ENCODE data around the gene SNCA. TPM values are rescaled to one million over a fixed set of nuclear protein-coding genes. Genes with fewer than 3 reads are reported as not detected.

Gene SNCA
- total RNA-seq, 2 donors from 2014 or later = 5.6 to 8.7 TPM

- intact Hi-C loops (cut with DNase I) = no loop called here
- 48% methylated on average over 2 of the region's 2 CpGs for WGBS
- Histone ChIP-seq H3K4me1 (replicated peaks) (no peaks in the 10 kb centered on the region), H3K36me3 (no peaks in the 10 kb centered on the region), H3K9me3 (no peaks in the 10 kb centered on the region), H3K27me3 (replicated peaks; ENCODE audit: insufficient read depth) (no peaks in the 10 kb centered on the region), H3K4me3 (no peak overlapping the region), H3K27ac (no peak overlapping the region)
- no peak for DNase-seq (ENCODE audit: low spot score)
- no peak for TF ChIP-seq CTCF (IDR thresholded peaks at IDR 0.05)
- TF ChIP-seq POLR2A (IDR thresholded peaks at IDR 0.05) = no peak
- TF ChIP-seq POLR2AphosphoS5 (IDR thresholded peaks at IDR 0.05) = no peak
Observed at GRCh38 chr4:89805297-89805696, 31.7 kb downstream of the SNCA start.

- Histone ChIP-seq H3K27ac (no peak overlapping the region), H3K36me3 (no peaks in the 10 kb centered on the region), H3K27me3 (replicated peaks; ENCODE audit: insufficient read depth) (no peaks in the 10 kb centered on the region), H3K9me3 (no peaks in the 10 kb centered on the region), H3K4me1 (replicated peaks) (no peaks in the 10 kb centered on the region), H3K4me3 (no peak overlapping the region)
- DNase-seq (ENCODE audit: low spot score) = no peak
- 71% methylated on average over 4 of the region's 4 CpGs for WGBS
- TF ChIP-seq POLR2AphosphoS5 (IDR thresholded peaks at IDR 0.05) = peak; percentile 5
- peak in 2 of 4 experiments; percentile 9 to 32 for TF ChIP-seq CTCF (IDR thresholded peaks at IDR 0.05)
- TF ChIP-seq POLR2A (IDR thresholded peaks at IDR 0.05) = no peak
- intact Hi-C loops (cut with DNase I) = no loop called here
Observed at GRCh38 chr4:89803915-89804314, 33.0 kb downstream of the SNCA start.

GRCh38 chr4:89803036-89803435 lies 33.9 kb downstream of the SNCA start:
- Histone ChIP-seq H3K27me3 (replicated peaks; ENCODE audit: insufficient read depth) (no peaks in the 10 kb centered on the region), H3K4me3 (no peak overlapping the region), H3K4me1 (replicated peaks) (no peaks in the 10 kb centered on the region), H3K27ac (no peak overlapping the region), H3K36me3 (no peaks in the 10 kb centered on the region), H3K9me3 (no peaks in the 10 kb centered on the region)
- TF ChIP-seq POLR2A (IDR thresholded peaks at IDR 0.05) (no peak), CTCF (IDR thresholded peaks at IDR 0.05) (no peak), POLR2AphosphoS5 (IDR thresholded peaks at IDR 0.05) (no peak)
- WGBS = 97% methylated on average over 1 of the region's 1 CpG
- intact Hi-C loops (cut with DNase I) = no loop called here
- DNase-seq (ENCODE audit: low spot score) = no peak

GRCh38 chr4:89800527-89801103 lies 36.3 kb downstream of the SNCA start:
- Histone ChIP-seq H3K9me3 (no peaks in the 10 kb centered on the region), H3K4me1 (replicated peaks) (no peaks in the 10 kb centered on the region), H3K36me3 (no peaks in the 10 kb centered on the region), H3K27ac (no peak overlapping the region), H3K27me3 (replicated peaks; ENCODE audit: insufficient read depth) (no peaks in the 10 kb centered on the region), H3K4me3 (no peak overlapping the region)
- intact Hi-C loops (cut with DNase I) = no loop called here
- no peak for DNase-seq (ENCODE audit: low spot score)
- WGBS = 66% methylated on average over 3 of the region's 3 CpGs
- no peak for TF ChIP-seq POLR2AphosphoS5 (IDR thresholded peaks at IDR 0.05)
- no peak for TF ChIP-seq POLR2A (IDR thresholded peaks at IDR 0.05)
- TF ChIP-seq CTCF (IDR thresholded peaks at IDR 0.05) = no peak

GRCh38 chr4:89800012-89800516 lies 36.9 kb downstream of the SNCA start:
- no peak overlapping the region for H3K4me3 ChIP-seq
- no peaks in the 10 kb centered on the region for H3K9me3 ChIP-seq
- TF ChIP-seq POLR2A (IDR thresholded peaks at IDR 0.05) = no peak
- TF ChIP-seq POLR2AphosphoS5 (IDR thresholded peaks at IDR 0.05) = no peak
- TF ChIP-seq CTCF (IDR thresholded peaks at IDR 0.05) = no peak
- no peak overlapping the region for H3K27ac ChIP-seq
- H3K27me3 ChIP-seq (replicated peaks; ENCODE audit: insufficient read depth) = no peaks in the 10 kb centered on the region
- WGBS = 52% methylated on average over 3 of the region's 3 CpGs
- intact Hi-C loops (cut with DNase I) = no loop called here
- no peak for DNase-seq (ENCODE audit: low spot score)
- no peaks in the 10 kb centered on the region for H3K4me1 ChIP-seq (replicated peaks)
- H3K36me3 ChIP-seq = no peaks in the 10 kb centered on the region
